Pancreas (tissue), 10 donors: ENCODE data around the gene KRT76. TPM values are rescaled to one million over a fixed set of nuclear protein-coding genes. Genes with fewer than 3 reads are reported as not detected.

Experiments
- ATAC-seq, 4 donors: fragments of 200-7000 bp; cut with Tn5 transposase; one replicate each; pipeline versions ENCODE4 v1.8.0 to v1.9.1; 2020; ENCODE audit warnings: mild to moderate bottlenecking in 4 of 4, moderate library complexity in 4 of 4
- DNase-seq, 6 donors: peaks; one replicate each; pipeline ENCODE4 v3.0.0-alpha.2; 2020
- FAIRE-seq: peaks from 2 replicates; lab custom pipeline; 2012; peaks lifted over from hg19 to GRCh38; lab: Jason Lieb, UNC
- H3K27ac ChIP-seq, 4 donors: fragments of 200-600 bp; sonication (generic); 1 replicate in 3 of 4; 2 replicates in 1 of 4; pipeline versions ENCODE4 v1.5.0 to v1.8.0; 2020
- H3K27me3 ChIP-seq, 4 donors: fragments of 200-600 bp; one replicate each; pipeline ENCODE4 v1.8.0; 2021
- H3K36me3 ChIP-seq, 3 donors: fragments of 200-600 bp; sonication (generic) in 1 of 3; one replicate each; pipeline versions ENCODE4 v1.5.0 to v1.8.0; 2020 to 2021
- H3K4me1 ChIP-seq, 3 donors: fragments of 200-600 bp; one replicate each; pipeline ENCODE4 v1.8.0; 2021
- H3K4me3 ChIP-seq, 4 donors: fragments of 200-600 bp; sonication (generic) in 2 of 4; one replicate each; pipeline versions ENCODE4 v1.5.0 to v1.8.0; 2020 to 2021
- H3K9me3 ChIP-seq, 4 donors: fragments of 200-600 bp; one replicate each; pipeline ENCODE4 v1.8.0; 2021
- WGBS, 2 donors: extraction: QIAGEN DNeasy Blood & Tissue Kit; methylation state at CpG; one replicate each; pipeline ENCODE4 v1.1.7; 2013; 5-methylcytosine and 5-hydroxymethylcytosine counted together
- intact Hi-C, 3 donors: fragments of 100-400 bp; cut with DNase I; formaldehyde crosslinking; loops; one replicate each; pipeline versions ENCODE4 v1.11.1 to v1.14.2; 2022
- polyA plus RNA-seq, 2 donors: library from polyadenylated mRNA; stranded (reverse); fragments of 200-250 nt; gene quantifications; one replicate each; pipeline ENCODE4 v1.2.3, GENCODE V29; 2013
- total RNA-seq, 6 donors: library from RNA; stranded (reverse); fragmentation: NEBNext Ultra II Directional in 4 of 6; extraction: Animal tissue kit (Norgen Biotek cat#: 25700) in 4 of 6; gene quantifications; one replicate each; pipeline versions ENCODE4 v1.2.1 to v1.2.4, GENCODE V29; 2021 to 2023
- TF ChIP-seq, protein P1 (sequence below), 4 donors: fragments of 200-600 bp; sonication (generic) in 3 of 4; IDR thresholded peaks; one replicate each; pipeline versions ENCODE4 v1.5.0 to v1.8.0; 2021; ENCODE audit warnings: antibody characterized with exemption in 4 of 4
- donor health status: healthy with polysubstance abuse.
- donor health status: DM: no; HTN: no; CAD: no; lungs with moderate emphysema.
- donor health status: DM: no; HTN: no; CAD: no.
- donor health status: control.
- donor health status: control.
- donor health status: Bipolar disorder and iron deficiency.
- donor health status: DM: yes; HTN: yes; CAD: no.
- donor health status: DM: no; HTN: no; CAD: no.
- donor health status: DM: no; HTN: no; CAD: no.
- donor health status: DM: yes; HTN: yes; CAD: no.

The KRT76 gene
- total and polyA plus RNA-seq, 8 donors = not detected

DNA sequence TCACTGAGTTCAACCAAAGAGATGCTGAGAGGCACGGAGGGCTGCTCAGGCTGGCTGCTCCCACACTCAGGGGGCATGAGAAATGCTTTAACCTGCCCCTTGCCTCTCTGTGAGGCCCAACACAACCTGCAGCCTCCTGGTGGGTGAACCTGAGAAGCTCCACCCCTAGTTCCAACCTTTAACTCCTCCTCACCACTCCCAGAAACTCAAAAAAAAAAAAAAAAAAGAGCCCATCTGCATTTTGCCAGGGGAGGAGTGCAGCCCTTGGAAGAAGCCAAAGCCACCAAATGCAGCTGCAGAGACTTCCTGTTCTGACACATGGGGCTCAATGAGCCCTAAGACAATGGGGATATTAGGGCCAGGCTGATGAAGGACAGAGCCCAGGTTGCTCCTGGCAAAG, 27.9 kb upstream of the KRT76 start:
- intact Hi-C loops = no loop called here
- ATAC-seq (no peak), DNase-seq (no peak), FAIRE-seq (no peak)
- H3K4me3 ChIP-seq = no peak overlapping the region
- H3K36me3 ChIP-seq = no peaks in the 10 kb centered on the region
- no peak overlapping the region for H3K27ac ChIP-seq
- H3K27me3 ChIP-seq = no peaks in the 10 kb centered on the region
- H3K9me3 ChIP-seq = no peaks in the 10 kb centered on the region
- WGBS, 2 donors = 29 to 50% methylated on average over 1 of the region's 1 CpG
- H3K4me1 ChIP-seq = peaks cover 0 to 4% (median 0%) of the 10 kb centered on the region in 3 donors
- TF ChIP-seq, protein P1, sequence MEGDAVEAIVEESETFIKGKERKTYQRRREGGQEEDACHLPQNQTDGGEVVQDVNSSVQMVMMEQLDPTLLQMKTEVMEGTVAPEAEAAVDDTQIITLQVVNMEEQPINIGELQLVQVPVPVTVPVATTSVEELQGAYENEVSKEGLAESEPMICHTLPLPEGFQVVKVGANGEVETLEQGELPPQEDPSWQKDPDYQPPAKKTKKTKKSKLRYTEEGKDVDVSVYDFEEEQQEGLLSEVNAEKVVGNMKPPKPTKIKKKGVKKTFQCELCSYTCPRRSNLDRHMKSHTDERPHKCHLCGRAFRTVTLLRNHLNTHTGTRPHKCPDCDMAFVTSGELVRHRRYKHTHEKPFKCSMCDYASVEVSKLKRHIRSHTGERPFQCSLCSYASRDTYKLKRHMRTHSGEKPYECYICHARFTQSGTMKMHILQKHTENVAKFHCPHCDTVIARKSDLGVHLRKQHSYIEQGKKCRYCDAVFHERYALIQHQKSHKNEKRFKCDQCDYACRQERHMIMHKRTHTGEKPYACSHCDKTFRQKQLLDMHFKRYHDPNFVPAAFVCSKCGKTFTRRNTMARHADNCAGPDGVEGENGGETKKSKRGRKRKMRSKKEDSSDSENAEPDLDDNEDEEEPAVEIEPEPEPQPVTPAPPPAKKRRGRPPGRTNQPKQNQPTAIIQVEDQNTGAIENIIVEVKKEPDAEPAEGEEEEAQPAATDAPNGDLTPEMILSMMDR (IDR thresholded peaks at IDR 0.05) = no peak

DNA sequence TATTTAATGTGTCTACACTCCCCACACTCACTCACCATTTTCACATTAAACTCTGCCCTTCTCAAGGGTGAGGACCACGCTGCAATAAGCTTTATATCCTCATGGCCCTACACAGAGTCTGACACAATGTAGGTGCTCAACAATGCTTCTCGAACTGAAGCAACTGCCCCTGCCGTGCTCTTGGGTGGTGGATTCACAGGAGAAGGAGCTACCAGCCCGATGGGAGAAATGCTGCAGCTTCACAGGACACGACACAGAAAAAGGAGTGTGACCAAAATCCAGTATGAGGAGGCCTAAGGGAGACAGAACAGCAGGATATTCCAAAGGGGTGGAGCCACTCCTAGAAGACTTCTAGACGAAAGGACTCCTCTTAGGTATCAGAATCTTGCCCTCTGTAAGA, 25.3 kb upstream of the KRT76 start:
- no peak for FAIRE-seq
- TF ChIP-seq, protein P1 (IDR thresholded peaks at IDR 0.05) = no peak
- Histone ChIP-seq H3K27me3 (no peaks in the 10 kb centered on the region), H3K36me3 (no peaks in the 10 kb centered on the region), H3K27ac (no peak overlapping the region), H3K4me1 (peaks cover 0 to 4% (median 0%) of the 10 kb centered on the region in 3 donors), H3K9me3 (no peaks in the 10 kb centered on the region), H3K4me3 (no peak overlapping the region)
- WGBS, 2 donors = 61 to 64% methylated on average over 6 of the region's 6 CpGs
- no peak for DNase-seq
- no peak for ATAC-seq
- intact Hi-C loops = no loop called here

DNA sequence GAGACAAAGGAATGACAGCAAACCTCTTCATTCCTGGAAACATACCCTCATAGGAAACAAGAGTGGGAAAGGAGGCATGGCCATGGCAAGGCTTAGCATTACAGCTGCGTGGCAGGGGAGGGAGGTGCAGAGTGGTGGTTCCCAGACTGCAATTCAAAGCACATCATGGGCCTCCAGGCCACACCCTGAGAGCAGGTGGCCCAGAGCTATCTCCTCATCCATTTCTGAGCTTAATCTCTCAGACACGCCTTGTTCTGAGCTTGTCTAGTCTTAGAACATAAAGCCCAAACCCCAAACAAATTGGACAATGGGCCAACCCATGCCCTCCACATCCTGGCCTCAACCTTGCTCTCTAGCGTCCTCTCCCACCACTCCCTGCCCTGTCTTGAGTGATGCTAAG, 24.6 kb upstream of the KRT76 start:
- Histone ChIP-seq H3K27ac (no peak overlapping the region), H3K4me1 (peaks cover 0 to 4% (median 0%) of the 10 kb centered on the region in 3 donors), H3K36me3 (no peaks in the 10 kb centered on the region), H3K4me3 (no peak overlapping the region), H3K9me3 (no peaks in the 10 kb centered on the region), H3K27me3 (no peaks in the 10 kb centered on the region)
- ATAC-seq (no peak), DNase-seq (no peak), FAIRE-seq (no peak)
- intact Hi-C loops = no loop called here
- TF ChIP-seq, protein P1 (IDR thresholded peaks at IDR 0.05) = no peak
- WGBS, 2 donors = 59 to 69% methylated on average over 3 of the region's 3 CpGs

DNA sequence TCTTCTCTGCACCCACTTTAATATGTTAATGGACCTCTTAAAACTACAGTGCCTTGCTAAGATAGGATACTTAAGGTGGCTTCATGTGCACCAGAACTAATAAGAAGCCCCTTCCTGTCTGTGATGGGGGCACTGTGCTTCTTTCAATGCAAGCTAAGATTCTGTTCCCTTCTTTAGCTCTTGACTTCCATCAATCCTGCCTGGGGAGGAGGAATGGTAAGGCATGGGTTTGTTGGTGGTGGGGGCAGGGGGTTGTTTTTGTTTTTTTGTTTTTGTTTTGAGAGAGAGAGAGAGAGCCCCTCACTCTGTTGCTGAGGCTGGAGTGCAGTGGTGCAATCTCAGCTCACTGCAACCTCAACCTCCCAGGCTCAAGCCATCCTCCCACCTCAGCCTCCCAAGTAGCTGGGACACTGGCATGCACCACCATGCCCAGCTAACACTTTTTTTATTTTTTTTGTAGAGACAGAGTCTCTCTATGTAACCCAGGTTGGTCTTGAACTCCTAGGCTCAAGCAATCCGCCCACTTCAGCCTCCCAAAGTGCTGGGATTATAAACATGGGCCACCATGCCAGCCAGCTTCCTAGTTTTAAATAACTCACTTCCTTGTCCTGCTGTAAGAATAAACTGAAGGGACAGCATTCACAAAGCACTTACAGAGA, 23.2 kb upstream of the KRT76 start:
- Histone ChIP-seq H3K27ac (no peak overlapping the region), H3K36me3 (no peaks in the 10 kb centered on the region), H3K4me3 (no peak overlapping the region), H3K27me3 (no peaks in the 10 kb centered on the region), H3K9me3 (no peaks in the 10 kb centered on the region), H3K4me1 (peaks cover 0 to 4% (median 0%) of the 10 kb centered on the region in 3 donors)
- TF ChIP-seq, protein P1 (IDR thresholded peaks at IDR 0.05) = no peak
- 71 to 77% methylated on average over 1 of the region's 1 CpG for WGBS, 2 donors
- DNase-seq (no peak), FAIRE-seq (no peak), ATAC-seq (no peak)
- intact Hi-C loops = no loop called here

DNA sequence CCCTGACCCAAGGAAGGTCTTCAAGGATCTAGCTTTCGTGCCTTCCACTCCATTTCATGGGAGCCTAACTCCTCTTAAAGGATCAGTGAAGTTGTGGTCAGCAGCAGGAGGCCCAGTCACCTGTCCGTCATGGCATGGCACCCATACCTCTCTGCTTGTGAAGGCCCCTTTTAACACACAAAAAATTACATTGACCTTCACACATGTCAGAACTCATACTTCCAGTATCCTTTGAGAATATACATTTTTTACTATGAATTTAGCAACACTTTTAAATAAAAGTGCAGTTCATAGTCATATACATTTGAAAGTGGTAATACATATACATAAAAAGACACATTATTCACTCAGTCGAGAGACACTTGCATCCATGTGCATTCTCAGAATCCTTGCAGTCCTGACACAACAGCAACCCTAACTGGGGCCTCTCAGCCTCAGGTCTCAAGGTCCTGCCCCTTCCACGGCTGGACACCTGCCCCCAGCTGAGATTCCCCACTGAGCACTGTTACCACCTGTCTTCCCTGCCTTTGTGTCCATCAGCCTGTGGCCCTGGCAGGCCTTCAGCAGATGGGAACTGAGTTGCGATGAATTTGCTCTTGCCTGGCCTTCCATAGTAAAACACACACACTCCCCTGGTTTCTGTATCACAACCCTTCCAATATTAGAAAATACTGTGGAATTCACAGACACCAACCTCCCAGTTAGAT, 22.5 kb upstream of the KRT76 start:
- TF ChIP-seq, protein P1 (IDR thresholded peaks at IDR 0.05) = no peak
- intact Hi-C loops = no loop called here
- WGBS, 2 donors = 77 to 82% methylated on average over 5 of the region's 5 CpGs
- FAIRE-seq = no peak
- no peaks in the 10 kb centered on the region for H3K36me3 ChIP-seq
- no peak overlapping the region for H3K27ac ChIP-seq
- peaks cover 0 to 4% (median 0%) of the 10 kb centered on the region in 3 donors for H3K4me1 ChIP-seq
- DNase-seq = no peak
- no peaks in the 10 kb centered on the region for H3K27me3 ChIP-seq
- ATAC-seq = no peak
- no peak overlapping the region for H3K4me3 ChIP-seq
- no peaks in the 10 kb centered on the region for H3K9me3 ChIP-seq
